Measurements from ENCODE around the gene SUMO2. TPM values are rescaled to one million over a fixed set of nuclear protein-coding genes. Genes with fewer than 3 reads are reported as not detected.

The SUMO2 gene
- total and polyA plus RNA-seq, 2 experiments from 2014 or later = 91.3 to 485 TPM

DNA sequence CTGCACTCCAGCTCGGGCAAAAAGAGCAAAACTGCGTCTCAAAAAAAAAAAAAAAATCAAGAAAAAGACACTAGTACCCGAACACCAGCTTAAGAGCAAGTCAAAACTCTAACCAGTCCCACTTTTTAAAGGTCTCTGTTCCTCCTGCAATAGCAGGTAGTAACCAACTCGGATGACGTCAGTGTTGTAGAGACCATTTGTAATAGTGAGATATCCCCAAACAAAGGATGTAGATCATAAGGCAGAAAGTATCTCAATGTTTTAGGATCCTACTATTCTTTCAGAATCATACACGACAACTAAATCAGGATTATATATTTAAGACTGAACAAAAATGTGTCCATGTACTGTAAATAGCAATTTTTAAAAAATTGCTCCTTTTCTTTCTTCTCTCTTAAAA lies 30.8 kb downstream of the SUMO2 start:
- H3K4me1 ChIP-seq (ENCODE audit: low read depth) = peaks cover 7% of the 10 kb centered on the region
- TF ChIP-seq, protein P1, sequence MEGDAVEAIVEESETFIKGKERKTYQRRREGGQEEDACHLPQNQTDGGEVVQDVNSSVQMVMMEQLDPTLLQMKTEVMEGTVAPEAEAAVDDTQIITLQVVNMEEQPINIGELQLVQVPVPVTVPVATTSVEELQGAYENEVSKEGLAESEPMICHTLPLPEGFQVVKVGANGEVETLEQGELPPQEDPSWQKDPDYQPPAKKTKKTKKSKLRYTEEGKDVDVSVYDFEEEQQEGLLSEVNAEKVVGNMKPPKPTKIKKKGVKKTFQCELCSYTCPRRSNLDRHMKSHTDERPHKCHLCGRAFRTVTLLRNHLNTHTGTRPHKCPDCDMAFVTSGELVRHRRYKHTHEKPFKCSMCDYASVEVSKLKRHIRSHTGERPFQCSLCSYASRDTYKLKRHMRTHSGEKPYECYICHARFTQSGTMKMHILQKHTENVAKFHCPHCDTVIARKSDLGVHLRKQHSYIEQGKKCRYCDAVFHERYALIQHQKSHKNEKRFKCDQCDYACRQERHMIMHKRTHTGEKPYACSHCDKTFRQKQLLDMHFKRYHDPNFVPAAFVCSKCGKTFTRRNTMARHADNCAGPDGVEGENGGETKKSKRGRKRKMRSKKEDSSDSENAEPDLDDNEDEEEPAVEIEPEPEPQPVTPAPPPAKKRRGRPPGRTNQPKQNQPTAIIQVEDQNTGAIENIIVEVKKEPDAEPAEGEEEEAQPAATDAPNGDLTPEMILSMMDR (IDR thresholded peaks at IDR 0.05; ENCODE audit: low read depth, low read length) = no peak
- H3K9me3 ChIP-seq (ENCODE audit: low read depth) = no peaks in the 10 kb centered on the region
- H3K27me3 ChIP-seq = no peaks in the 10 kb centered on the region
- no peak overlapping the region for H3K27ac ChIP-seq
- peak overlapping the region; percentile 94 for H3K4me3 ChIP-seq
- no peak for DNase-seq (ENCODE audit: low read depth in 1 of 2, low spot score in 1 of 2)
- peaks cover 14% of the 10 kb centered on the region for H3K36me3 ChIP-seq

DNA sequence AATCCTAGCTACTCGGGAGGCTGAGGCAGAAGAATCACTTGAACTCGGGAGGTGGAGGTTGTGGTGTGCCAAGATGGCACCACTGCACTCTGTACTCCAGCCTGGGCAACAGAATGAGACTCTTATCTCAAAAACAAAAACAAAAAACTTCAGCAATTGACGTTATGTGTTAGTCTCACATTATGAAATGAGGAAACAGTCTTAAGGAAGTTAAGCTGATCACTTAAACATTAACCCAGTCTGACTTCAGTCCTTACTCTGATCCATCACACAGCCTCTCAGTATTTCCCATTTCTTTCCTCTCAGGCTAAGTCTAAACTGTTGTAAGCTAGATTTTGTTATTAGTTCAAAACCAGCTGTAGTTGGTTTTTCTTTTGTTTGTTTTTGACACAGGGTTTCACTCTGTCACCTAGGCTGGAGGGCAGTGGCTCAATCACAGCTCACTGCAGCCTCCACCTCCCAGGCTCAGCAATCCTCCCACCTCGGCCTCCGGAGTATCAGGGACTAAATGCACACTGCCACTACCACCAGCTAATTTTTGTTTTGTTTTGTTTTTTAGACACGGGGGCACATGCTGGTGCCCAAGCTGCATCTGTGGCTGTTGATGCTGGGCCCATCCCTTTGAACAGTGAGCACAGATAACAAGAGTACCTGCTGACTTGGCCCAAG lies 34.7 kb downstream of the SUMO2 start:
- H3K27me3 ChIP-seq = no peaks in the 10 kb centered on the region

DNA sequence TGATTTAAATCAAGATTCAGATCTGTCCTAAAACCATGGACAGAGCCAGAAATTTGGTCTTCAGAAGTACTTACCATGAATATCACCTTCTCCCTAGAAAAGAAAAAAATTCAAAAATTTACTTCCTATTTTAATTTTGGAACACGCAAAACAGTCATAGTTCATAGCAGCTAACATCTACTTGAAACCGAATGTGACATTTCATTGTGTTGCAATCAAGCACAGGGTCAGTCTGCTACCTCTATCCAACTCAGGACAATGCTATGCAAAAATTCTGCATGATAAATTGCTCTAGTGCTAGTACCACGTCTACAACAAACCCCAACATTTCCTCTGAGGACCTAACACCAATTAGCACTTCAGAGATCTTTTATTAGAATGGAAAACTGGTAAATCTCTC lies 36.2 kb downstream of the SUMO2 start:
- peaks cover 48% of the 10 kb centered on the region for H3K36me3 ChIP-seq
- H3K4me3 ChIP-seq = no peak overlapping the region
- no peak overlapping the region for H3K27ac ChIP-seq
- DNase-seq (ENCODE audit: low read depth in 1 of 2, low spot score in 1 of 2) = peak in 1 of 2 donors; percentile 32
- TF ChIP-seq, protein P1 (IDR thresholded peaks at IDR 0.05; ENCODE audit: low read depth, low read length) = no peak
- no peaks in the 10 kb centered on the region for H3K4me1 ChIP-seq (ENCODE audit: low read depth)
- no peaks in the 10 kb centered on the region for H3K9me3 ChIP-seq (ENCODE audit: low read depth)
- H3K27me3 ChIP-seq = no peaks in the 10 kb centered on the region

More for the DNA sequence above, 34.7 kb downstream of the SUMO2 start:
- H3K9me3 ChIP-seq (ENCODE audit: low read depth) = no peaks in the 10 kb centered on the region
- H3K36me3 ChIP-seq = peaks cover 43% of the 10 kb centered on the region
- H3K4me3 ChIP-seq = no peak overlapping the region
- TF ChIP-seq, protein P1 (IDR thresholded peaks at IDR 0.05; ENCODE audit: low read depth, low read length) = no peak
- no peak overlapping the region for H3K27ac ChIP-seq
- H3K4me1 ChIP-seq (ENCODE audit: low read depth) = peaks cover 6% of the 10 kb centered on the region
- DNase-seq (ENCODE audit: low read depth in 1 of 2, low spot score in 1 of 2) = no peak

DNA sequence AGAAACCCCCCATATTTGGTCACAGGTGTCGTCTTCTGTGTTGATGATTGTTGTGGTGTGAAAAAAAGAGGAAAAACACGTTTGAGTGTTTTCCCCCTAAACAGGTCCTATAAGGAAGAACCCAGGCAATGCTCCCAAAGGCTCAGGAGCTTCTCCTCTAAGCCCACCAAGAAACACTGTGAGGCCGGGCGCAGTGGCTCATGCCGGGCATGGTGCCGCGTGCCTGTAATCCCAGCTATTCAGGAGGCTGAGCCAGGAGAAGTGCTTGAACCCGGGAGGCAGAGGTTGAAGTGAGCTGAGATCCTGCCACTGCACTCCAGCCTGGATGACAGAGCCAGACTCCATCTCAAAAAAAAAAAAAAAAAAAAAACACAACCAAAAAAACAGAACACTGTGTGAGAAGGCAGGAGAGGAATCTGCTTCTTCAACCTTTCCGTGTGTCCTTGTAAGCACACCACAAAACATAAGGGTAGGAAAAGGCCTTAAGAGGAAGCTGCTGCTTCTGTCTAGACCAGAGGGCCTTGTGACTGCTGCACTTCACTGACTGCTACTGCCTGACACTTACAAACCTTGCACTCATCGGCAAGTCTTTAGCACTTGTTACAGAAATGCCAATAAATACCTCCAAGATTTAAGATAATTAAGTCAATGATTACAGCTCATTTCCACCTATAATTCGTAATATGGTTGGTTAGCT lies 37.8 kb downstream of the SUMO2 start:
- TF ChIP-seq, protein P1 (IDR thresholded peaks at IDR 0.05; ENCODE audit: low read depth, low read length) = no peak
- Histone ChIP-seq H3K36me3 (peaks cover 62% of the 10 kb centered on the region), H3K27ac (no peak overlapping the region), H3K9me3 (ENCODE audit: low read depth) (no peaks in the 10 kb centered on the region), H3K4me1 (ENCODE audit: low read depth) (no peaks in the 10 kb centered on the region), H3K4me3 (no peak overlapping the region), H3K27me3 (no peaks in the 10 kb centered on the region)
- no peak for DNase-seq (ENCODE audit: low read depth in 1 of 2, low spot score in 1 of 2)

DNA sequence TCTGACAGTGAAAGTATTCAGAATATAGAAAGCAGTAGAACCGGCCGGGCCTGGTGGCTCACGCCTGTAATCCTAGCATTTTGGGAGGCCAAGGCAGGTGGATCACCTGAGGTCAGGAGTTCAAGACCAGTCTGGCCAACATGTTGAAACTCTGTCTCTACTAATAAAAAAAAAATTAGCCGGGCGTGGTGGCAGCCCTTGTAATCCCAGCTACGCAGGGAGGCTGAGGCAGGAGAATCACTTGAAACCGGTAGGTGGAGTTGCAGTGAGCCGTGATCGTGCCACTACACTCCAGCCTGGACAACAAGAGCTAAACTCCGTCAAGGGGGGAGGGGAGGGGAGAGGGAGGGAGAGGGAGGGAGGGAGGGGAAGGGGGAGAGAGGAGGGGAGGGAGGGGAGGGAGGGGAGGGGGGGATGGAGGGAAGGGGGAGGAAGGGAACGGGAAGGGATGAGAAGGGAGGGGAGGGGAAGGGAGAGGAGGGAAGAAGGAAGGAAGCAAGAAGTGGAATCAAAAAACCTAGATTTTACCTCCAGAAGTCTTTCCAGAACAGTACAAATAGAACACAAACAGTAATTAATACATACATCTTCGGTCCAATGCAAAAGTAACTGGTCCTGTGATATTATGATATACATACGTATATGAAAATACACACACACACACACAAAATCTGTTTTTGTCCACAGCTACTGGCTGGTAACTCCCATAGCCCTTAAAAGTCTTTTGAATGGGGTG lies 40.4 kb downstream of the SUMO2 start:
- H3K4me1 ChIP-seq (ENCODE audit: low read depth) = no peaks in the 10 kb centered on the region
- H3K27ac ChIP-seq = no peak overlapping the region
- no peaks in the 10 kb centered on the region for H3K9me3 ChIP-seq (ENCODE audit: low read depth)
- H3K4me3 ChIP-seq = no peak overlapping the region
- DNase-seq (ENCODE audit: low read depth in 1 of 2, low spot score in 1 of 2) = no peak
- H3K36me3 ChIP-seq = peaks cover 55% of the 10 kb centered on the region
- TF ChIP-seq, protein P1 (IDR thresholded peaks at IDR 0.05; ENCODE audit: low read depth, low read length) = no peak
- no peaks in the 10 kb centered on the region for H3K27me3 ChIP-seq

Data from cardiac muscle cell (in vitro differentiated cells and primary cell).